NCI-H2196 (cell line): Measurements from ENCODE around the gene SGIP1.
A peak's percentile ranks its signal among the peaks of the same experiment; 100 is the strongest.

Experiments
- DNase-seq: peaks from one replicate; lab custom pipeline; 2025; ENCODE audit not compliant: unreplicated experiment; lab: John Stamatoyannopoulos, UW

Gene SGIP1, protein sequence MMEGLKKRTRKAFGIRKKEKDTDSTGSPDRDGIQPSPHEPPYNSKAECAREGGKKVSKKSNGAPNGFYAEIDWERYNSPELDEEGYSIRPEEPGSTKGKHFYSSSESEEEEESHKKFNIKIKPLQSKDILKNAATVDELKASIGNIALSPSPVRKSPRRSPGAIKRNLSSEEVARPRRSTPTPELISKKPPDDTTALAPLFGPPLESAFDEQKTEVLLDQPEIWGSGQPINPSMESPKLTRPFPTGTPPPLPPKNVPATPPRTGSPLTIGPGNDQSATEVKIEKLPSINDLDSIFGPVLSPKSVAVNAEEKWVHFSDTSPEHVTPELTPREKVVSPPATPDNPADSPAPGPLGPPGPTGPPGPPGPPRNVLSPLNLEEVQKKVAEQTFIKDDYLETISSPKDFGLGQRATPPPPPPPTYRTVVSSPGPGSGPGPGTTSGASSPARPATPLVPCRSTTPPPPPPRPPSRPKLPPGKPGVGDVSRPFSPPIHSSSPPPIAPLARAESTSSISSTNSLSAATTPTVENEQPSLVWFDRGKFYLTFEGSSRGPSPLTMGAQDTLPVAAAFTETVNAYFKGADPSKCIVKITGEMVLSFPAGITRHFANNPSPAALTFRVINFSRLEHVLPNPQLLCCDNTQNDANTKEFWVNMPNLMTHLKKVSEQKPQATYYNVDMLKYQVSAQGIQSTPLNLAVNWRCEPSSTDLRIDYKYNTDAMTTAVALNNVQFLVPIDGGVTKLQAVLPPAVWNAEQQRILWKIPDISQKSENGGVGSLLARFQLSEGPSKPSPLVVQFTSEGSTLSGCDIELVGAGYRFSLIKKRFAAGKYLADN

DNA sequence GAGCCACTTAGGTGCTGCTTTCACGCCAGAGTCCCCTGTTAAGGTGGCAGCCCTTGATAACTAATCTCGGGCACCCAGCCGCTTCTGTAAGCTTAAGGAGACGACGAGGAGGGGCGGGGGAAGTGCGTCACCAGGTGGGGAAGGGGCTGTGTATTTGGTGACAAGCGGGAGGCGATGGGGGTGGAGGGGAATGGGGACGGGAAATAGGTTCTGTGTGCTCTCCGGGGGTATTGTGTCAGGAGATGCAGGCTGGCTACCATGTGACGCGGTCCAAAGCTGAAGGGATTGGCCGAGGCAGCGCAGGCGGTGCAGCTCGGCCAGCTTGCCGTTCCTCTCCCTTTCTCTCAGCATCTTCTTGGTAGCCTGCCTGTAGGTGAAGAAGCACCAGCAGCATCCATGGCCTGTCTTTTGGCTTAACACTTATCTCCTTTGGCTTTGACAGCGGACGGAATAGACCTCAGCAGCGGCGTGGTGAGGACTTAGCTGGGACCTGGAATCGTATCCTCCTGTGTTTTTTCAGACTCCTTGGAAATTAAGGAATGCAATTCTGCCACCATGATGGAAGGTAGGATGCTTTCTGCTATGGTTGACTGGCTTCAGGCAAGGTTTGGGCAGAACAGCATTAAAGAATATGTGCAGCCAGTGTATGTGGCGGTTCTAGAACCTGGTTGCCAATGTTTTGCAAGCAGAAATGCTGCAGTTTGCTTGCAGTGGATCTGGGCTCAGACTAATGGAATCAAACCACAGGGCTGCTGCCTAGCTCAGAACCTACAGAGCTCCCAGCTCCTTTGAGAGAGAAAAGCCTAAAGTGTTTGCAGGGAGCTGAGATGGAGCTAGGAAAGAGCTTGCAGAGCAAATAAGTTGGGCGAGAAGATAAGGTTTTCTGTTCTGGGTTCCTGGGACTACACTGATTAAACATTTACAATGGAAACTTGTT, at the start of gene SGIP1:
Gene SGIP1, plus strand, starts transcription at position 350 of the 937 bp plus-strand sequence. Its CDS starts 206 bp downstream, at position 556.
- no peak for DNase-seq

DNA sequence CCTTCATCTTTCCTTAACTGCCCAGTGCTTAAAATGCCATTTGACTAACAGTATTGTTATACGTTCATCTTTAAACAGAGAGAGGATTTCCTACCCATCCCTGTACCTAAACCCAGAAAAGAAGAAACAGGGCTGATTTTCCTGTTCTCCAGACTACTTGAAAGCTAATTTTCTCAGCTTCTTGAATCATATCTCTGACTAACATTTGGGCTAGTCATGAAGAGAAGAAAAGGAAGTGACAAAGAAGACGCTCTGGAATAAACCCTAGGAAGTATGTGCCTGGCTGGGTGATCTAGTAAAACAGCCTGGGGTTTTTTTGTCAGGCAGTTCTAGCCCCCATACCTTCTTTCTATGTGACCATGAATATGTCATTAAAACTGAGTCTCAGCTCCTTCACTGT, 44.8 kb upstream of the SGIP1 start:
- no peak for DNase-seq

DNA sequence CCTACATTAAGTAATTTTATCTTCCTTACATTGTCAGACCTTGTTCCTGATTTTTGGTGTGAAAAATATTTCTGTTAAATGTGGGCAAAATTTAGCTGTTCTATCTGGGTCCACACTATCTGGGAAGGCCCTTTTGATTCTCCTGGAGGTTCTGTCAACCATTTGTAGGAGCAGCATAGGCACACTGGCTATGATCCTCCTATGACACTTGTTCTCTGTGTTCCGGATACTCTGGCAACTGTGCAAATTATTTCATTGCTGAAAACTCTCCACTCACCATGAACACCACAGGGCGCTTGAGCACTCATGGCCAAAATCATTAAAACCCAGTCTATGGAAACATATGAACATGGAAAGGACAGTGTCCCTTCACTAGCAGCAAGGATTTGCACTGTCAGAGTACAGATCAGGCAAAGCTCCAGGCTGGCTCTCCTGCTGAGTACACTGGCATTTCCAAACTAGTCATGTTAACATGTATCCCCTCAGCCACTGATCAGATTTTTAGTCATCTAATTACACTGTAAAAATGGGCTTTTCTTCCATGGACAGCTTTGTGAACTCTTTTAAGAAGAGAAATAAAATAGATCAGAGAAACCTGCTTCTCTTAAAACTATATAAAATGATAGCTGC, 43.9 kb upstream of the SGIP1 start:
- no peak for DNase-seq

DNA sequence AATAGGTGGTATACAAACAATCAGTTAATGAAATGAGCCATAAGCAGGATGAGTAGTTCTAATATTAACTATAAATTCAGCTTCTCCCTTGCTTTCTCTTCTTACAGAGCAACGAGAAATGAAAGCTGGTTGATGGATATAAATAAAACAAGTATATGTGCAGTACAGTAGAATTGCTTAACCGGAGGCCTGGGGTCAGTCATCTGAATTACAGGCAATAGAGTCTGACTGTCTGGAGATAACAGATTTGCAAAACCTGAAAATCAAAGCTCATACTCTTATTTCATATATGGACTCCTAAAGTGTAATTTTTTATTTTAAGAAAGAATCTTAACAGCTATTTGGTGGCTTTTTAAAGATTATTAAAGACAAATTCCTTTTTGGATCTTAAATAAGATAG, 43.1 kb upstream of the SGIP1 start:
- no peak for DNase-seq

DNA sequence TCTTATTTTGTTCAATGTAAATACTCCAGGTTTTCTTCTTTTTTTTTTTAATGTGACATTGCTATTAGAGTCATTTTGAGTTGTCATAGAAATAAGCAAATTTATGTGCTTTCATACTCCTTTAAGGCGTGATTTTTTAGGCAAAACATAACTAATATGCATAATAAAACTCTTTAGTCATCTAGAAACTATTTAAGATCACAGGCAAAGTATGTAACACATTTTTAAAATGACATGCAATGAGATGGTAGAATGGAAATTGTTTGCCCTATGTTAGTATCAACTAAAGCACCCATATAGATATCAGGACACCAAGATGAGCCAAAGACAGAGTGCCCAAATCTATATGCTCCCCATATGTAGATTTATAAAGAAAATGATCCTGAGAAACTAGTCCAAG, 41.5 kb upstream of the SGIP1 start:
- no peak for DNase-seq

DNA sequence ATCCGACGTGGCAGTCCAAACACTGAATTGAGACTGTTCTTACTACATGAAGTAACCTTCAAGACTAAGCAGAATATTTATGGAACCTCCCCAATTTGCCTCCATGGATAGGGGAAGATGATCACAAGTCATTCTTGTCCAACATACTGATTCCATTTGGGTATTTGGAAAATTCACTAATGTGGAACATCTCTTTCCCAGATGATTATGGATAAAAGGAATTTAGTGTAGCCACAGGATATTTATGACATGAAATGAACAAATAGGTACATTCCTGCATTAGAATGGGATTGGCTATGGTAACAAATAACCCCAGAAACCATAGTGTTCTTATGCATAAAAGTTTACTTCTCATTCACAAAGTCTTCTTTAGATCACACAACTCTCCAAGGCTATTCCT, 40.2 kb upstream of the SGIP1 start:
- DNase-seq, result no peak

DNA sequence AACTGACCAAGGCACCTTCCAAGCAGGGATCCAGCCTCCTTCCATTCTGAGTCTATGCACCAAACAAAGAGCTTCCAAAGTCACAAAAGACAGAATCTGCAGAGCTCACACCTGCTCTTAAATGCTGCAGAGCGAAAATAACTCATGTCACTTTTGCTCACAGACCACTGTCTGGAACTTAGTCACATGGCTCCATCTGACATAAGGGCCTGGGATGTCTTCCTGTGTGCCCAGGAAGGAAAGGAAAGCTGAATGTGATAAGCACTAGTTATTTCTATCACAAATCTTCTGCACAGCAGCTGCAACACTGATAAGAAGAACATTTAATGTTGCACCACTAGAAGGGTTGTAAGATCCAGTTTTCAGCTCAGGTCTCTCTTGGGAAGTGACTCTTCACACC, 39.5 kb upstream of the SGIP1 start:
- DNase-seq, result no peak

DNA sequence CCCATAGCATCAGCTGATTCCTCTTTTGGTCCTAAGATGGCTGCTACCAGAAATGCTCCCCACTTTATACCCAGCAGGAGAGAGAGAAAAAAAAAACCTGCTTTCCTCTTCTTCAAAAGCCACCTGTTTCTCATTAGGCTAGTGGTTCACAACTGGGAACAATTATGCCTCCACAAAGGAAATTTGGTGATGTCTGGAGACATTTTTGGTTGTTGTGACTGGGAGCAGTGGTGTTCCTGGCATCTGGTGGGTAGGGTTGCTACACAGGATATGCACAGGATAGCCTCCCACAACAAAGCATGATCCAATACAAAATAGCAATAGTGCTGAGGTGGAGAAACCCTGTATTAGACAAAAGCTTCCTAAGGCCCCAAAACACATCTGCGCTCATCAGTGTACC, 38.5 kb upstream of the SGIP1 start:
- DNase-seq, result no peak

DNA sequence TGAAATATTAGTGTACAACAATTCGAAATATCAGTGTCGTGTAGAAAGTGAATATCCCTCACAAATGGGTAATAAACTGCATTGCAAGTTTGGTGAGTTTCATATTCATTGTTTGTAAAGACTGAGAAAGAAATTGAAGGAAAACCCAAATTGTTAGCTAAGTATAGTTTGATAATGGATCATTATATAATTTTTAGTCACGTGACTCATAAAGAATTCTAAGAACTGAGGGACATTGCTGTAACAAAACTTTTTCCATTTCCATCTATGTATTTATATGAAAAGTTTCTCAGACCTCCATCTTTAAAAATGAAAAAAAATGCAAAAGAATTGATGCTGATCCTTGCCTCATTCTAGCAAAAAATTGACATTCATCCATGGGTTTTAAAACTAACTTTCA, 36.0 kb upstream of the SGIP1 start:
- no peak for DNase-seq

DNA sequence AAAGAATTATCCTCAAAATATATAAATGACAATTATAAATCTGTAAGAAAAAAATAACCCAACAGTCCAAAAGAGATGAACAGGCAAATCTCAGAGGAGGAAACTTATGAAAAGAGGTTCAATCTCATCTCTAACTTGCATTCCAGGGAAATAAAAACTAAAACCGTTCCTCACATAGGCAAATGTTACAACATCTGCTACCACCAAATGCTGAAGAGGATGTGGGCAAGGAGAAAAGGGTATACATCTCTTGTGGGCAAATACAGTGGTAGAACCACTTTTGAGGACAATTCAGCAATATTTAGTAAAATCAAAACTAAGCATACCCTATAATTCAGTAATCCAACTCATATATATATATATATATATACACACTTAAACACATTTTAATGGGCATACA, 33.7 kb upstream of the SGIP1 start:
- DNase-seq, result no peak

DNA sequence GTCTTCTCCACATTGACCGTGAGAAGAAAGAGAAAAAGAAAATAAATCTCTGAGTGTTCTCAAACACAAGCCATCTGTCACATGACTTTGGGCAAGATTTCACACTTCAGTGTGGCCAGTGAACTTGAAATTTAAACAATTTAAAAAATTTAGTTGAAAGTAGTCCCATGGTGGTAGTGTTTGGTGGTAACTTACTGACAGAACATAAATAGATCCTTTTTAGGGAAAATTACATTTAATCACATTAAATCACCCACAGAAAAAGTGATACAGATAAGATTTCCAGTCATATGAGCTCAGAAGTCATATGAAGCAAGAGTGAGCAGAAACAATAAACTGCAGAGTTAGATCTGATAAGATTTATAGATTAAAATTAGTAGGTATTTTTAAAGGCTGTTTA, 31.9 kb upstream of the SGIP1 start:
- no peak for DNase-seq

DNA sequence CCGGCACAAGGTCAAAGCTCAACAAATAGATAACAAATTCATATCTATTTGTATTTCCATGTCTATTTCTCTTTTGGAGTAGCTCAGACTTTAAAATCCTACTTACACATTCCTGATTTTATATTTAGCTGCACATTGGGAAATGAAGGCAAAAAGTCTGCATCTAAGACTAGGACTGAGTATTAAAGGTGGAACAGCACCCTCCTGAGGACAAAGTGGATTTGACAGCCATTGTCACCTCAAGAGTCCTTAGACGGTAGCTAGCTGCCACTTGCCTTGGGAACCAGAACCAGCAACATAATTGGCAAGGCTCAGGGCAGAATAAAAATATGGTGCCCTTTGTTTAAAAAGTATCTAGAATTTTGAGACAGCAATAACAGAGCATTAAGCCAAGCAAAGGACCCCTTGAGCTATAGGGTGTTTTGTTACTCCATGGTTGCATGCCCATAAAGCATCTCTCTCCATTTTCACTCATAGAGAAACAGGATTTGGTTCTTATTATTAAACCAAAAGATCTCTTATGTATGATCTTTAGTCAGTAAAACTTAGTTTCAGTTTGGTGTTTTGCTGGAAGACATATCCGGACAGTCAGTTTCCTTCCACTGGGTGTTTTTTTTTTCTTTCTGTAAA, 30.0 kb upstream of the SGIP1 start:
- peak; percentile 26 for DNase-seq

DNA sequence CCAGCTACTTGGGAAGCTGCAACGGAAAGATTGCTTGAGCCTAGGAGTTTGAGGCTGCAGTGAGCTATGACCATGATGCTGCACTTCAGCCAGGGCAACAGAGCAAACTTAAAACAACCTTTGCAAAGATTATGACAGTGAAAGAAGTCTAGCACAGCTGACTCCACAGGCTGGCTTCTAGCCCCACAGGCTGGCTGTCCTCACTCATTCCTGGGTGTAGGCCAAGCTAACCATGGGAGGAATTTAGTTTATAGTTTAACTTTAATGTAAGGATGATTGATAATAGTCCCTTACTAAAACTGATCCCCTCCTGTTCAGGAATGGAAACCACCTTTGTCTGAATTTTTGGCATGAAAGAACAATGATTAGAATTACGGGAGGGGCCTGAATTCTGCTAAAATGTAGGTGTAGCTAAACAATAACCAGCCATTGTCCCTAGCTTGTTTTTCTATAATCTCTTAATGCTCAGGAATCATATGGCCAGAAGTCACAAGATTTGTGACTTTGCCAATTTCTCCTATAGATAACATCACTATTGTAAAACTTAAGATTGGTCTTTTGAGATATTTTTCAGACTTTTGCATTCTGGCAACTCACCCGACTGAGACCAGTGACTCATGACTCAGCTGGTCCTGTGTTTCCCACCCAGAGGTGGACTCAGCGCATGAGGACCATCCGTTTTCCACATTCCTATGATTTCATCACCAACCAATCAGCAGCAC, 28.1 kb upstream of the SGIP1 start:
- DNase-seq, result no peak

DNA sequence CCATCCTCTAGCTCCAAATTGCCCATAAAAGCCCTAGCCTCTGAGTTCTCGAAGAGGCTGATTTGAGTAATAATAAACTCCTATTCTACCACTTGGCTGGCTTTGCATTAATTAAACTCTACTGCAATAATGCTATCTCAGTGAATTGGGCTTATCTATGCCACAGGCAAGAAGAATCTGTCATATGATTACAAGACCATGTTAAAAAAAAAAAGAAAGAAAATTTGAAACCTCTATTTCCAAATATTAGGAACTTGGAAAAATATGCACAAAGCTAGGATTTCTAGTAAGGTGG, 27.6 kb upstream of the SGIP1 start:
- DNase-seq, result no peak

DNA sequence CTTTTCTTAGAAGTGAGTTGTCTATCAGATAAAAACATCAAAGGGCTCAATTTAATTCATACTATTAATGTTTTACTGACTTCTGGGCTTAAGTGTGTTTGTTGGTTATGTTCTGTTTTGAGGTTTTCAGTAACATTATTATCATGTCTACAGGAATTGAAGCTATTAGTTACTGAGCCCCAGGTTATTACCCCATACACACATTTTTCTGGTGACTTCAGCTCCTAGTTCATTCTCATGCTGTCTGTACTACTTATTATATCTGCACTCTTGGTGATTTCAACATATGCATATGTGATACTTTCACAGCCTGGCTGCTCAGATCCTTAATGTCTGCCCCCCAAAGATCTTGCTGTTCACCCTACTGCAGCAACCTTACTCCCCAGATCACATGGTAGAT, 27.0 kb upstream of the SGIP1 start:
- no peak for DNase-seq

DNA sequence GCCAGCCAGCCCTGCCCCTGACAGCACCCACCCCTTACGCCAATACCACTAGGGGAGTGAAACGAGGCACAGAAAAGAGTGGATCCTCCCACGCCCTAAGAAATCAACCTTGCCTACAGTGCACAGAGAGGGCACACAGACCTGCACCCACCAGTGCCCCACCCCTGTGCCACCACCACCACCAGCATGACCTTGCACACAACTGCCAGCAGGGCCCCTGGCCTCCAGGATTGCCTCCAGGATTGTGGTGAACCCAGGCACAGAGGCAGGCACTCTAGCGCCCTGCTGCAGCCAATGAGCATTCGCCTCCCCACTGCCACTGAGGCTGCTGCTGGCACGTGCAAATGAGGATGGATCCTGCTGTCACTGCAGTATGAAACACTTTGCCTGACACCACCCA, 23.5 kb upstream of the SGIP1 start:
- no peak for DNase-seq

DNA sequence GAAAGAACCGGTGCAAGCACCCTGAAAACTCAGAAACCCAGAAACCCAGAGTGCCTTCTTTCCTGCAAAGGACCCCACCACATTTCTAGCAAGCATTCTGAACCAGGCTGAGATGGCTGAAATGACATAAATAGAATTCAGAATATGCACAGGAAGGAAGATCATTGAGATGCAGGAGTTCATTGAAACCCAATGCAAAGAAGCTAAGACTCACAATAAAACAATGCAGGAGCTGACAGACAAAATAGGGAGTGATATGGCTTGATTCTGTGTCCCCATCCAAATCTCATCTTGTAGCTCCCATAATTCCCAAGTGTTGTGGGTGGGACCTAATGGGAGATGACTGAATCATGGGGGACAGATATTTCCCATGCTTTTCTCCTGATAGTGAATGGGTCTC, 22.8 kb upstream of the SGIP1 start:
- DNase-seq, result no peak

DNA sequence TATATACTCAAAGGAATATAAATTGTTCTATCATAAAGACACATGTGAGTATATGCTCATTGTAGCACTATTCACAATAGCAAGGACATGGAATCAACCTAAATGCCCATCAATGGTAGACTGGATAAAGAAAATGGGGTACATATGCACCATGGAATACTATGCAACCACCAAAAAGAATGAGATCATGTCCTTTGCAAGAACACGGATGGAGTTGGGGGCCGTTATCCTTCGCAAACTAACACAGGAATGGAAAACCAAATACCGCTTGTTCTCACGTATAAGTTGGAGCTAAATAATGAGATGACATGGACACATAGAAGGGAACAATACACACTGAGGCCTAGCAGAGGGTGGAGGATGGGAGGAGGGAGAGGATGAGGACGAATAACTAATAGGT, 16.0 kb upstream of the SGIP1 start:
- DNase-seq, result no peak

DNA sequence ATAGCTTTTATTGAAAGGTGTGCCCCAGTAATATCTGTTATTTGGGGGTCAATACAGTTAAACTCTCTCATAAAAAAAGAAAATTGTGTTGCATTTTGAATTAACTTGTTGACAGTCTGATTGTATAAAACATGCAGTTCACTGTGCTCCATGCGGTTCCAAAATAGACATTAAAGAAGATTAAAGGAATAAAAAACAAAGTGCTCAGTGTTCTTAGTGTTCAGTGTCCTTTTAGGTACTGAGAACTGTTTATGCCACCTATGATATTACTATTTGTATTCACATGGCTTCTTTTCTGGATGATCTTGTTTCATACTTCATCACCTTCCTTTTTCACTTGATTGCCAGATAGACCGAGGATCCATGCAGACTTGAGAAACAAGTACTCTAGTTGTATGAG, 15.3 kb upstream of the SGIP1 start:
- DNase-seq, result no peak

DNA sequence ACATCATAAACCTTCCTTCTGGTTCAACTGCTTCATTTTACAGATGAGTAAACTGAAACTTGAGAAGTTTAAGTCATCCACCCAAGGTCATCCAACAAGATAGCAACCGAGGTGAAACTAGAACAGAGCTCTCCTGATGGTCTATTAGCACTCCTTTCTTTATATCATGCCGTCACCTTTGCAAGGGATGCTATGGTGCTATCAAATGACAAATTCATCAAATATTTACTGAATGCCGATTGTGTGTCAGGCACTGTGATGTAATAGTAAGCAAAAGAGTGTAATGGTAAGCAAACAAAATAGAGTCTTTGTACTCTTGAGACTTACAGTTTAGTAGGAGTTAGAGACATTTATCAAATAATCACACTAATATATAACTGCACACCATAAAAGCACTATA, 14.0 kb upstream of the SGIP1 start:
- no peak for DNase-seq
